HepG2 (cell line): ENCODE results near the gene INO80E.

ENCODE experiments used
- CTCF ChIP-seq: sonication (generic); formaldehyde crosslinking; IDR thresholded peaks from 2 replicates; pipeline ENCODE4 v1.5.0; 2020; ENCODE audit warnings: mild to moderate bottlenecking, missing genetic modification reagents, moderate library complexity
- MAFF ChIP-seq: IDR thresholded peaks from 2 replicates; pipeline ENCODE4 v1.6.1; 2011; ENCODE audit warnings: low read depth, low read length, improper control_type of control experiment
- NFYC ChIP-seq: IDR thresholded peaks from 2 replicates; pipeline ENCODE4 v1.6.1; 2016; ENCODE audit warnings: missing genetic modification reagents, missing compliant biosample characterization
- POLR2AphosphoS5 ChIP-seq: IDR thresholded peaks from 2 replicates; pipeline ENCODE4 v1.6.1; 2012; ENCODE audit warnings: low read depth, low read length
- RAD21 ChIP-seq: fragments of 450-650 bp; formaldehyde crosslinking; IDR thresholded peaks from 2 replicates; pipeline ENCODE4 v1.5.0; 2020; ENCODE audit warnings: mild to moderate bottlenecking
- RAD51 ChIP-seq: fragments of 450-650 bp; IDR thresholded peaks from 2 replicates; pipeline ENCODE4 v1.6.1; 2016; ENCODE audit warnings: borderline replicate concordance
- RFX1 ChIP-seq: fragments of 450-650 bp; IDR thresholded peaks from 2 replicates; pipeline ENCODE4 v1.6.1; 2017
- SP1 ChIP-seq, 2 experiments: fragments of 450-650 bp in 1 of 2; sonication (generic) in 1 of 2; formaldehyde crosslinking in 1 of 2; IDR thresholded peaks; 2 replicates each; pipeline versions ENCODE4 v1.4.0 to v1.6.1; 2016 to 2020; ENCODE audit warnings: missing genetic modification reagents in 1 of 2
- ZSCAN20 ChIP-seq: sonication (generic); formaldehyde crosslinking; IDR thresholded peaks from 2 replicates; pipeline ENCODE4 v1.4.0; 2020; ENCODE audit warnings: missing genetic modification reagents, mild to moderate bottlenecking, borderline replicate concordance
- TF ChIP-seq, protein P1 (sequence below): sonication (generic); formaldehyde crosslinking; conservative IDR thresholded peaks from 2 replicates; pipeline ENCODE4 v1.8.0; 2022; ENCODE audit warnings: missing genetic modification reagents
- TF ChIP-seq, protein P2 (sequence below), 2 experiments: fragments of 450-650 bp in 1 of 2; sonication (generic) in 1 of 2; formaldehyde crosslinking; IDR thresholded peaks; 2 replicates each; pipeline versions ENCODE4 v1.5.0 to v1.8.0; 2020 to 2022; ENCODE audit warnings: mild to moderate bottlenecking in 1 of 2, missing genetic modification reagents in 1 of 2

DNA sequence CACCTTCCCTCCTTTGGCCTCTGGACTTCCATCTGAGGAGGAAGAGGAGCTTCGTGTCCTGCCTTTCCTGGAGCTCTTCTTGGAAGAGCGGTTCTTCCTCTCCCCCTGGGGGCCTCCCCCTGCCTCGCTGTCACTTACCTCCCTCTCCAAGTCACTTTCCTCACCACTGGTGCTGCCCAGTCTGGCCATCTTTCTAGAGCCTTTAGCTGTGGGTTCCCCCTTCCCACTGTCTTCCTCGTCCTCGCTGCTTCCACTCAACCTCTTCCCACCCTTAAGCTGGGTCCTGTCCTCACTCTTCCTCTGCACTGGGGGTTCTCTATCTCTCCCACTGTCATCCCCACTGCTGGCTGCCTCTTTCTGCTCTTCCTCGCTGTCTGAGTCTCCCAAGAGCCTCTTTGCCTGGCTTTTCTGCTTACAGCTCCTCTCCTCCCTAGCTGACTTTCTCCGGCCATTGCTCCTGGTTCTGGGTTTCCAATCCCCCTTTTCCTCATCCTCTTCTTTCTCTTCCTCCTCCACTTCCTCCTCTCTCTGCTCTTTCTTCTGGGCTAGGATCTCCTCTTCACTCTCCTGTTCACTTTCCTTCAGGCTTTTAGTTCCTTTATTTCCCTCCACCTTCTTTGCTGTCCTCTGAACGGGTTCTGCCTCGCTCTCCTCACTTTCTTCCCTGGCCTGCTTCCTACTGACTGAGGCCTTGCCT, 2.0 kb upstream of the INO80E start:
- TF ChIP-seq MAFF (no peak), RAD51 (no peak), ZSCAN20 (CRISPR knock-in tag) (no peak), RAD21 (CRISPR knock-in tag) (no peak), RFX1 (no peak), NFYC (CRISPR knock-in tag) (no peak), POLR2AphosphoS5 (no peak), CTCF (CRISPR knock-in tag) (no peak), SP1 (IDR thresholded peaks at IDR 0.05) (no peak), SP1 (CRISPR knock-in tag; IDR thresholded peaks at IDR 0.05) (no peak)
- TF ChIP-seq, protein P1, sequence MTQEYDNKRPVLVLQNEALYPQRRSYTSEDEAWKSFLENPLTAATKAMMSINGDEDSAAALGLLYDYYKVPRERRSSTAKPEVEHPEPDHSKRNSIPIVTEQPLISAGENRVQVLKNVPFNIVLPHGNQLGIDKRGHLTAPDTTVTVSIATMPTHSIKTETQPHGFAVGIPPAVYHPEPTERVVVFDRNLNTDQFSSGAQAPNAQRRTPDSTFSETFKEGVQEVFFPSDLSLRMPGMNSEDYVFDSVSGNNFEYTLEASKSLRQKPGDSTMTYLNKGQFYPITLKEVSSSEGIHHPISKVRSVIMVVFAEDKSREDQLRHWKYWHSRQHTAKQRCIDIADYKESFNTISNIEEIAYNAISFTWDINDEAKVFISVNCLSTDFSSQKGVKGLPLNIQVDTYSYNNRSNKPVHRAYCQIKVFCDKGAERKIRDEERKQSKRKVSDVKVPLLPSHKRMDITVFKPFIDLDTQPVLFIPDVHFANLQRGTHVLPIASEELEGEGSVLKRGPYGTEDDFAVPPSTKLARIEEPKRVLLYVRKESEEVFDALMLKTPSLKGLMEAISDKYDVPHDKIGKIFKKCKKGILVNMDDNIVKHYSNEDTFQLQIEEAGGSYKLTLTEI (CRISPR knock-in tag): no peak
- TF ChIP-seq, protein P2, sequence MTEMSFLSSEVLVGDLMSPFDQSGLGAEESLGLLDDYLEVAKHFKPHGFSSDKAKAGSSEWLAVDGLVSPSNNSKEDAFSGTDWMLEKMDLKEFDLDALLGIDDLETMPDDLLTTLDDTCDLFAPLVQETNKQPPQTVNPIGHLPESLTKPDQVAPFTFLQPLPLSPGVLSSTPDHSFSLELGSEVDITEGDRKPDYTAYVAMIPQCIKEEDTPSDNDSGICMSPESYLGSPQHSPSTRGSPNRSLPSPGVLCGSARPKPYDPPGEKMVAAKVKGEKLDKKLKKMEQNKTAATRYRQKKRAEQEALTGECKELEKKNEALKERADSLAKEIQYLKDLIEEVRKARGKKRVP (CRISPR knock-in tag; IDR thresholded peaks at IDR 0.05): no peak
